Osteoblast (primary cell): ENCODE results near the gene FAM9C. TPM values are rescaled to one million over a fixed set of nuclear protein-coding genes. Genes with fewer than 3 reads are reported as not detected.

Experiments used
- DNase-seq: peaks from one replicate; pipeline ENCODE4 v3.0.0; 2011; ENCODE audit warnings: low spot score, mixed read lengths; ENCODE audit not compliant: insufficient read length; ENCODE audit errors: missing footprints
- H2AFZ ChIP-seq: 2 replicates; pipeline ENCODE4 v1.6.0; 2011; ENCODE audit warnings: mild to moderate bottlenecking, low read length
- H3K27ac ChIP-seq: 2 replicates; pipeline ENCODE4 v1.5.1; 2011; ENCODE audit warnings: mild to moderate bottlenecking, low read depth, low read length, moderate library complexity
- H3K27me3 ChIP-seq: 2 replicates; pipeline ENCODE4 v1.6.0; 2012; ENCODE audit warnings: mild to moderate bottlenecking, control low read depth, inconsistent platforms, low read length, moderate library complexity; ENCODE audit not compliant: insufficient read depth
- H3K36me3 ChIP-seq: 2 replicates; pipeline ENCODE4 v1.5.1; 2011; ENCODE audit warnings: mild to moderate bottlenecking, low read length, control low read depth, moderate library complexity; ENCODE audit not compliant: insufficient read depth
- H3K4me1 ChIP-seq: 2 replicates; pipeline ENCODE4 v1.5.1; 2011; ENCODE audit warnings: mild to moderate bottlenecking, low read length, control low read depth, moderate library complexity; ENCODE audit not compliant: insufficient read depth
- H3K4me2 ChIP-seq: 2 replicates; pipeline ENCODE4 v1.6.0; 2011; ENCODE audit warnings: mild to moderate bottlenecking, low read length; ENCODE audit not compliant: insufficient read depth
- H3K4me3 ChIP-seq: fragments of 200-600 bp; sonication (generic); 3 replicates; pipeline ENCODE4 v1.5.1; 2012; ENCODE audit warnings: mild to moderate bottlenecking, low read length, inconsistent platforms; ENCODE audit not compliant: insufficient read depth
- H3K79me2 ChIP-seq: 2 replicates; pipeline ENCODE4 v1.6.0; 2012; ENCODE audit warnings: mild to moderate bottlenecking, low read length, control low read depth, inconsistent platforms; ENCODE audit not compliant: insufficient read depth
- H3K9me3 ChIP-seq: 2 replicates; pipeline ENCODE4 v1.5.1; 2011; ENCODE audit warnings: low read depth, low read length, control low read depth
- H4K20me1 ChIP-seq: 2 replicates; pipeline ENCODE4 v1.6.0; 2012; ENCODE audit warnings: mild to moderate bottlenecking, low read length, control low read depth; ENCODE audit not compliant: insufficient read depth
- CTCF ChIP-seq: IDR thresholded peaks from 2 replicates; pipeline ENCODE4 v1.5.1; 2011; ENCODE audit warnings: mild to moderate bottlenecking, low read depth, low read length, moderate library complexity; ENCODE audit errors: extremely low read depth
- total RNA-seq: library from RNA; depleted of rRNA; stranded (reverse); fragments of >200 nt; gene quantifications from 2 replicates; pipeline ENCODE4 v1.2.3, GENCODE V29; 2012

Gene FAM9C
- total RNA-seq, 1 donor = not detected

- no peaks in the 10 kb centered on the region for H3K36me3 ChIP-seq
- no peak overlapping the region for H3K4me3 ChIP-seq
- no peaks in the 10 kb centered on the region for H3K27me3 ChIP-seq
- no peak overlapping the region for H2AFZ ChIP-seq
- H3K4me1 ChIP-seq = peaks cover 9% of the 10 kb centered on the region
- H3K79me2 ChIP-seq = no peaks in the 10 kb centered on the region
- H3K4me2 ChIP-seq = no peak overlapping the region
- no peak overlapping the region for H3K27ac ChIP-seq
- DNase-seq = no peak
- H3K9me3 ChIP-seq = no peaks in the 10 kb centered on the region
- no peaks in the 10 kb centered on the region for H4K20me1 ChIP-seq
- TF ChIP-seq CTCF = no peak
These were observed 50.6 kb downstream of the FAM9C start for GRCh38 chrX:12993826-12994225.

GRCh38 chrX:12992544-12993118 lies 51.8 kb downstream of the FAM9C start:
- no peaks in the 10 kb centered on the region for H3K79me2 ChIP-seq
- H3K4me2 ChIP-seq = no peak overlapping the region
- H3K36me3 ChIP-seq = no peaks in the 10 kb centered on the region
- H3K27ac ChIP-seq = no peak overlapping the region
- H3K4me1 ChIP-seq = peaks cover 7% of the 10 kb centered on the region
- no peak for TF ChIP-seq CTCF
- H4K20me1 ChIP-seq = no peaks in the 10 kb centered on the region
- no peaks in the 10 kb centered on the region for H3K27me3 ChIP-seq
- H3K4me3 ChIP-seq = no peak overlapping the region
- H3K9me3 ChIP-seq = no peaks in the 10 kb centered on the region
- DNase-seq = no peak
- H2AFZ ChIP-seq = no peak overlapping the region

GRCh38 chrX:12991575-12991974 lies 52.8 kb downstream of the FAM9C start:
- Histone ChIP-seq H3K4me3 (no peak overlapping the region), H3K4me1 (peaks cover 7% of the 10 kb centered on the region), H3K36me3 (no peaks in the 10 kb centered on the region), H3K27ac (no peak overlapping the region), H2AFZ (no peak overlapping the region), H3K9me3 (no peaks in the 10 kb centered on the region), H4K20me1 (no peaks in the 10 kb centered on the region), H3K4me2 (no peak overlapping the region), H3K27me3 (no peaks in the 10 kb centered on the region), H3K79me2 (no peaks in the 10 kb centered on the region)
- DNase-seq = no peak
- no peak for TF ChIP-seq CTCF

GRCh38 chrX:12989461-12989860 lies 55.0 kb downstream of the FAM9C start:
- no peaks in the 10 kb centered on the region for H3K27me3 ChIP-seq
- no peak for DNase-seq
- no peaks in the 10 kb centered on the region for H4K20me1 ChIP-seq
- no peaks in the 10 kb centered on the region for H3K36me3 ChIP-seq
- TF ChIP-seq CTCF = no peak
- no peak overlapping the region for H3K27ac ChIP-seq
- no peaks in the 10 kb centered on the region for H3K9me3 ChIP-seq
- peaks cover 14% of the 10 kb centered on the region for H3K4me1 ChIP-seq
- no peaks in the 10 kb centered on the region for H3K79me2 ChIP-seq
- H2AFZ ChIP-seq = no peak overlapping the region
- no peak overlapping the region for H3K4me3 ChIP-seq
- H3K4me2 ChIP-seq = no peak overlapping the region
